HG02642 (cell line): Measurements from ENCODE around the gene PARP3.

Source experiments
- ATAC-seq: cut with Tn5 transposase; IDR thresholded peaks from one replicate; pipeline ENCODE4 v1.9.1; 2021; ENCODE audit warnings: mild to moderate bottlenecking; ENCODE audit not compliant: unreplicated experiment, poor library complexity

The PARP3 gene

DNA sequence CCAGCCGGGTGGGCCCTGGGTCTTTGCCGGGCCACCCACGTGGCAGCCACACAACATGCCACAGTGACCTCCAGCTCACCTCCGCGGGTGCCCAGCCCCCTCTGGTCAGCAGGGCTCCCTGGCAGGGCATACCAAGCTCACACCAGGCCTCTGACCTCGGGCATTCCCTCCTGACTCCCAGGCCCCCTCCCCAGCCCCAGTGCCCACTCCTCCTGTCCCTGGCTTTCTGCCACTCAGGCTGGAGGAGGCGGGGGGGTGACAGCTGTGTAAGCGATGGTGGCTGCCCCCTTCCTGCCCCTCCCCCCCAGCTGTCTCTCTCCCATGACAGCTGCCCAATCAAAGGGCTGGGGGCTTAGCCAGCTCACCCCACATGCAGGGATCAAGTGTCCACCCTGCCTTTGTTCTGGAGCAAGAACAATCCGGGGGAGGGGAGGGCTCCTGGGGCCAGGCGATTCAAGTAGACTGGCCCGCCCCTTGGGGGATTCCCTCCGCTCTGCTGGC lies 21.8 kb downstream of the PARP3 start:
- no peak for ATAC-seq

GRCh38 chr3:51964521-51964920 lies 22.4 kb downstream of the PARP3 start:
- ATAC-seq = no peak

- no peak for ATAC-seq
Observed at GRCh38 chr3:51966016-51966415, 23.9 kb downstream of the PARP3 start.

GRCh38 chr3:51966486-51966885 lies 24.3 kb downstream of the PARP3 start:
- ATAC-seq = no peak

- peak; percentile 31 for ATAC-seq
Observed at GRCh38 chr3:51966922-51967383, 24.8 kb downstream of the PARP3 start.

DNA sequence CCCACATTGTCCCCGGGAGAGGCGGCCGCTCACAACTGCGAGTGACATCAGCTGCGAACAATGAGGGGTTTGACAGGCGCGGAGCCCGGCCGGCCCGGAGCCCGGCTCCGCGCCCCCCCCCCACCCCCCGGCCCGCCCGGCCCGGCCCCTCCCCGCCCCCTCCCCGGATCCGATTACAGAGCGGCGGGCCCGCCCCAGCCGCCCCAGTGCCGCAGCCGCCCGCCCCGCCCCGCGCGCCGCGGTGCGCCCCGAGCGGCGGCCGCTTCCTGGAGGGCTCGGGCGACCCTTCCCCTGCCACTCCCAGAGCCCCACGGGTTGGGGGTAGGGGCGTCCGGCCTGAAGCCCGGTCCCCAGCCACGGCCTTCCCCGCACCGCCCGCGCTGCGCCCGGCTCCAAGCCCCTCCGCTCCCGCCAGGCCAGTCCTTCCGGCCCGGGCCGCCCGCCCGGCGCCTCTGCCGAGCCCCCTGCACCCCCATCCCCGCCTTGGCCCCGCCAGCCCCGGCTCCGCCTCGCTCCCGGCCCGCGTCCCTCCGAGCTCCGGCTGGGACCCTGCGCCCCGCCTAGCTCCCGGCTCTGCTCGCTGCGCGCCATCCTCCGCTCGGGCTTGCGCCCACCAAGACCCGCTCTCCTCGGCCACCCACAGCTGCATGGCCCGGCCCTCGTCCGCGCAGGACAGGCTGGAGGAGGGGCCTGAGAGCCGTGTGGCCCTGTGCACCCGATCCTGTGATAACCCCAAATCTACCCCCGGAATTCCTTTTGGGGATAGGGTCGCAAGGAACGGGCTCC lies 25.4 kb downstream of the PARP3 start, which contains the start of gene PCBP4:
TSS of gene PCBP4 (minus strand) at position 71 of the 786 bp plus-strand sequence. CDS start 6,214 bp downstream, outside the sequence.
- peak; percentile 54 for ATAC-seq

DNA sequence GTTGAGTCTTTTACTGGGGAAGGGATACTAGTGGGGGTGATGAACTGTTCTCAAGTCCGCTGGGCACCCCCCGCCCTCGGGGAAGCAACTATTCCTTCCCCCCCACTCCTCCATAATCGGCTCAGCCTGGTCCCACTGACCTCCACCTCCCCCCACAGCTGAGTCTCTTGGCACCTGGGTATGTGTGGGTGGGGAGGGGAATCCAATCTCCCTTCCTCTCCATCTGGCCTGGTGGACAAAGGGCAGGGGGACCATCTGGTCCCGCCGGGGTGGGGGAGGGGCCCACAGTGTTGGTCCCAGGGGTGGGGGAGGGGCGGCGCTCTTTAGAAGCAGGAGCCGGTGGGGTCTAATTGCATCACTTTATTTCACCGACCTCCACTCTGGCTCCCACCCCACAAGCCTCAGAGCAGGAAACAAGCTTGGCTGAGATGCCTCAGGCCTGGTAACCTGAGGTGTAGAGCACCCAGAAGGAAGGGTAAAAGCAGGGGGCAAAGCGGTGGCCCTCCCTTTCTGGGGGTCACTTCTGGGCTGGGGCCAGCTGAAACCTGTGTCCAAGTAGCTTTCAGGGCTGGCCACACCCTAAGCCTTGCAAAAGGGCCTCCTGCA lies 26.1 kb downstream of the PARP3 start:
- no peak for ATAC-seq

DNA sequence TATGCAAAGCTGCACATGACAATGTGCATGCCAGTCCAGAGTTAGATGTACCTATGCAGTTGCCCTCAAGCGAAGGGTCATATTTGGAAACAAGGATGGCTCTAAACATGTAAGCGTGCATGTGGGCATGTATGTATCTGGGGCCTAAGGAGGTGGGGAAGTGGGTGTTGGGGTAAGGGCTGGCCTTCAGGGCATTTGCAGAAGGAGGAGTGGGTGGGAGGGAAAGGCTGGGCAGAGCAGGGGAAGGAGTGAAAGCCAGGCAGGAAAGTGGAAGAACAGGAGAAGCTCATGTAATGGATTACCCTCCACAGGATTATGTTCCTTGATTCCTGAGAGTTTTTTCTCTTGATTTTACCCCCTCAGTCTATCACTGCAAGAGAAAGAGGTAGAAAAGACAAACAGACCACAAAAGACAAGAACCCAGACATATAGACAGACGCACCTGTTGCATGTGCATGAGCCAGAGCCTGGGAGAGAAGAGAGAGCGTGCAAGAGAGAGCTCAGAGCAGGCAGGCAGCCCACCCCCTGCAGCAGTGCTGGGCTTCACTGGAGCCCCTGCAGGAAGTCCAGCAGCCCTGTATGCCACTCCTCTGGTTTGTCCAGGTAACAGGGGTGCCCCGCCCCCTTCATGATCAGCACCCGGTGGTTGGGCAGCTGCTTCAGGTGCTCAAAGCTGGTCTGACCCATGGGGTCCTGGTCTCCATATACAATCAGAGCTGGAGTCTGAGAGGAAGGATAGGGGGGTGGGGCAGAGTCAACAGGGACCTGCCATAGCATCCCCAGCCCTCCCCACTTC lies 26.9 kb downstream of the PARP3 start:
- ATAC-seq = no peak

GRCh38 chr3:51969841-51970240 lies 27.7 kb downstream of the PARP3 start:
- no peak for ATAC-seq

GRCh38 chr3:51970606-51971300 lies 28.6 kb downstream of the PARP3 start:
- no peak for ATAC-seq

DNA sequence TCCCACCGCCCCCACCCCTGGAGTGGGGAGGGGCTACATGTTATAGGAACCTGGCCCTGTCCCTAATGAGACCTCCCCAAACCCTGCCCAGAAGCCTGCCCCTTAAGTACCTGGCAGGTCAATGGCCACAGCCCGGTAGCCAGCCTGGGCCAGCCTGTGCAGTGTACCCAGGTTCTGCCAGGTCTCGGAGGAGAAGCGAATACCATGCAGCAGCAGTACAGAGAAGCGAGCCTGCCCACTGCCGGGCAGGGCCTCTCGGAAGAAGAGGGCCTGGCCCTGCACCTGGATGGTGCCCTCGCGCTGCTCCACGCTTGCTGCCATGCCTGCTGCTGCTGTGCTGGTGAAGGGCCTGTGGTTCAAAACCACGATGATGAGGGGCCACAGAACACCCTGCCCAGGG lies 29.2 kb downstream of the PARP3 start:
- ATAC-seq = no peak

DNA sequence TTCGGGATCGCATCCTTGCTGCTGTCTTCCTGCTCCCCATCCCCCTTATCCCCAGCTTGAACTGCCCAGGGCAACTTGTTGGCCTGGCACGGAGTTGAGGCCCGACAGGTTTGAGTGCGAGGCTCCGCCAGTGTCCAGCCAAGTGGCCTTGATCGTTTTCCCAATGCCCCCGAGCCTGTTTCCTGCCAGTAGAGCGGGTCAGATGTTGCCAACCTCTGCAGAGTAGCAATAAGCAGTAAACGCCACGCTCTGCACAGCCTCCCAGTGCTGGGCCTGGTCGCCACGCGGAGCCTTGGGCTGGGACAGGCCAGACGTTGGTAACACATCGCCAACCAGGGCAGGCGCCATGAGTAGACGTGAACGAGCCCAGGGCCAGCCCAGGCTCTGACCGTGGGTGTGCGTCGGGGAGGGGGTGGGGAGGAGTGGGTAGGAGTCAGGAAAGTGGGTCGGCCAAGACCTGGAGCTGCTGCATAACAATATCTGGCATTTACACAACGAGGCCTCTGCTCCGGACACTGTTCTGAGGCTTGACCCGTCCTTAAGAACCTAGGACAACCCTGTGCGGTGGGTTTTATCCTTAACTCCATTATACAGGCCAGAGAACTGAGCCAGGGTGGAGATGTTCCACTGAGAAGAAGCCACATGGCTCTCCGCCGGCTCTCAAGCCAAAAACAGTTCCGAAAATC lies 32.3 kb downstream of the PARP3 start:
- peak; percentile 8 for ATAC-seq

- peak; percentile 59 for ATAC-seq
Observed at GRCh38 chr3:51974963-51975851, 33.0 kb downstream of the PARP3 start, which contains the start of gene ABHD14A. Gene ABHD14A, plus strand, starts transcription at chr3:51975064. Its CDS starts 72 bp downstream, at chr3:51975136.

DNA sequence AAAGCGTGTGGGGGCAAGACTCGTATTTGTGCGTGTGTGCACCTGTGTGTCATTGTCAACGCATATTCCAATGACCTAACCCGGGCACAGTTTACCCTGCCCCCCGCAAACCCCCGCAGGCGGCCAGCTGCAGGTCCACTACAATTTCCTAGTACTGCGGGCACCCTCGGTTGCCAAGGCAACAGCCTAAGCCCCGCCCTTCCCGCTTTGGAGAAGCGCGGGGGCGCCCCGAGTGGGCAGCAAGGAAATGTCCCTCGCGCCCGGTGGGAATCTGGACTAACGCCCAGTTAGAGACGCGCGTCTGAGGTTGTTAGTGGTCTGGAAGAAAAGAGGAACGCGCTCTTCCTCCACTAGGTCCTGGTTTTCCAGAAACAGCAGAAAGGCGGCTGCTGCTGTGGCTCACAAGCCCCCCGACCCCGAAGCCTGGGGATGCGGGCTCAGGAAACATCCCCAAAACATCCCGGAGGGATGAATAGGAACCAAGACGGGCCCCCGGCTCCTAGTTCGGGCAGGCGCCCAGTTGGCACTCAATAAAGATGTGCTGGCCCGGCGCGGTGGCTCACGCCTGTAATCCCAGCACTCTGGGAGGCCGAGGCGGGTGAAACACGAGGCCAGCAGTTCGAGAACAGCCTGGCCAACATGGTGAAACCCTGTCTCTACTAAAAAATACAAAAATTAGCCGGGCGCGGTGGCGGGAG lies 33.8 kb downstream of the PARP3 start:
- ATAC-seq = no peak

- no peak for ATAC-seq
Observed at GRCh38 chr3:51977446-51978142, 35.4 kb downstream of the PARP3 start.

- ATAC-seq = no peak
Observed at GRCh38 chr3:51978143-51978502, 36.0 kb downstream of the PARP3 start.

DNA sequence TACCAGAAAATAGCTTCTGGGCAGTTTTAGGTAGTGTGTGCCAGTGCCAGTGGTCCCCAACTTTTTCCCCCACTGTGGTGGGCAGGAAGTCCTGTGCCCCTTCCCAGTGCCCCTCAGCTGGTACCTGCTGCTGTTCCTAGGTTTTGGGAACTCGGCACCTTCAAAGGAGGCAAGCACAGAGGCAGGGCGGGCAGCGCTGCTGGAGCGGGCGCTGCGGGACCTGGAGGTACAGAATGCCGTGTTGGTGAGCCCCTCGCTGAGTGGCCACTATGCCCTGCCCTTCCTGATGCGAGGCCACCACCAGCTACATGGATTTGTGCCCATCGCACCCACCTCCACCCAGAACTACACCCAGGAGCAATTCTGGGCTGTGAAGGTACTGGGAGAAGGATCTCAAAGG lies 38.1 kb downstream of the PARP3 start:
- no peak for ATAC-seq
